GM19468 (cell line): Measurements from ENCODE around the gene UBASH3A.

ENCODE experiments used
- ATAC-seq: cut with Tn5 transposase; IDR thresholded peaks from one replicate; pipeline ENCODE4 v1.9.1; 2021; ENCODE audit warnings: mild to moderate bottlenecking, moderate library complexity, moderate number of reproducible peaks; ENCODE audit not compliant: unreplicated experiment; ENCODE audit errors: extremely low read depth

The UBASH3A gene

GRCh38 chr21:42403611-42404231 lies at the start of gene UBASH3A:
TSS of gene UBASH3A (plus strand) at chr21:42403902. CDS start at chr21:42403946, 44 bp downstream.
- ATAC-seq = no peak

- no peak for ATAC-seq
These were observed 47.7 kb upstream of the UBASH3A start for GRCh38 chr21:42356046-42356445.

GRCh38 chr21:42356650-42357049 lies 47.1 kb upstream of the UBASH3A start:
- no peak for ATAC-seq

GRCh38 chr21:42357307-42357706 lies 46.4 kb upstream of the UBASH3A start:
- no peak for ATAC-seq

GRCh38 chr21:42358261-42358660 lies 45.4 kb upstream of the UBASH3A start:
- ATAC-seq = no peak

GRCh38 chr21:42358937-42359336 lies 44.8 kb upstream of the UBASH3A start:
- ATAC-seq = no peak

- no peak for ATAC-seq
These were observed 43.4 kb upstream of the UBASH3A start for GRCh38 chr21:42360317-42360716.

GRCh38 chr21:42361286-42361685 lies 42.4 kb upstream of the UBASH3A start:
- no peak for ATAC-seq

GRCh38 chr21:42362198-42362597 lies 41.5 kb upstream of the UBASH3A start:
- no peak for ATAC-seq

- no peak for ATAC-seq
These were observed 41.0 kb upstream of the UBASH3A start for GRCh38 chr21:42362700-42363099.

GRCh38 chr21:42363312-42363711 lies 40.4 kb upstream of the UBASH3A start:
- no peak for ATAC-seq

GRCh38 chr21:42364304-42364865 lies 39.3 kb upstream of the UBASH3A start:
- no peak for ATAC-seq

GRCh38 chr21:42365770-42366169 lies 37.9 kb upstream of the UBASH3A start:
- no peak for ATAC-seq

GRCh38 chr21:42366292-42367010 lies 37.3 kb upstream of the UBASH3A start, which contains the start of gene TFF1:
TSS of gene TFF1 (minus strand) at chr21:42366535. CDS start at chr21:42366495, 40 bp downstream.
- no peak for ATAC-seq

GRCh38 chr21:42367367-42368165 lies 36.1 kb upstream of the UBASH3A start:
- no peak for ATAC-seq

GRCh38 chr21:42369821-42370220 lies 33.9 kb upstream of the UBASH3A start:
- ATAC-seq = no peak

- ATAC-seq = no peak
These were observed 32.6 kb upstream of the UBASH3A start for GRCh38 chr21:42370894-42371654.

GRCh38 chr21:42373196-42373907 lies 30.4 kb upstream of the UBASH3A start:
- no peak for ATAC-seq

- no peak for ATAC-seq
These were observed 29.7 kb upstream of the UBASH3A start for GRCh38 chr21:42373908-42374455.
